HepG2 (cell line): ENCODE results near the gene PTPN18. TPM values are rescaled to one million over a fixed set of nuclear protein-coding genes. Genes with fewer than 3 reads are reported as not detected.

ENCODE experiments used
- CHCHD3 ChIP-seq: sonication (generic); formaldehyde crosslinking; IDR thresholded peaks from 2 replicates; pipeline ENCODE4 v1.8.0; 2022; ENCODE audit warnings: mild to moderate bottlenecking, missing genetic modification reagents, moderate library complexity
- CREM ChIP-seq, 2 experiments: sonication (generic) in 1 of 2; formaldehyde crosslinking in 1 of 2; IDR thresholded peaks; 2 replicates each; pipeline versions ENCODE4 v1.4.0 to v1.6.1; 2016 to 2020; ENCODE audit warnings: antibody characterized with exemption in 1 of 2, mild to moderate bottlenecking in 1 of 2, missing genetic modification reagents in 1 of 2
- FOXM1 ChIP-seq: sonication (generic); formaldehyde crosslinking; IDR thresholded peaks from 2 replicates; pipeline ENCODE4 v1.5.0; 2020; ENCODE audit warnings: missing genetic modification reagents
- GATAD1 ChIP-seq: IDR thresholded peaks from 2 replicates; pipeline ENCODE4 v1.6.1; 2016; ENCODE audit warnings: missing genetic modification reagents, missing compliant biosample characterization
- KLF13 ChIP-seq: sonication (generic); formaldehyde crosslinking; IDR thresholded peaks from 2 replicates; pipeline ENCODE4 v1.4.0; 2020; ENCODE audit warnings: mild to moderate bottlenecking, missing genetic modification reagents
- NR2F2 ChIP-seq: IDR thresholded peaks from 2 replicates; pipeline ENCODE4 v1.6.1; 2012; ENCODE audit warnings: low read depth, inconsistent platforms, borderline replicate concordance
- PAF1 ChIP-seq: IDR thresholded peaks from 2 replicates; pipeline ENCODE4 v1.6.1; 2016; ENCODE audit warnings: missing genetic modification reagents, missing compliant biosample characterization
- PRMT3 ChIP-seq: sonication (generic); formaldehyde crosslinking; IDR thresholded peaks from 2 replicates; pipeline ENCODE4 v1.8.1; 2022; ENCODE audit warnings: low read depth, mild to moderate bottlenecking, moderate library complexity, missing genetic modification reagents, borderline replicate concordance
- RFX5 ChIP-seq: IDR thresholded peaks from 2 replicates; pipeline ENCODE4 v1.6.1; 2011; ENCODE audit warnings: low read depth, low read length, improper control_type of control experiment
- SMAD9 ChIP-seq: sonication (generic); formaldehyde crosslinking; IDR thresholded peaks from 2 replicates; pipeline ENCODE4 v1.5.1; 2020; ENCODE audit warnings: mild to moderate bottlenecking, missing genetic modification reagents
- SRF ChIP-seq: IDR thresholded peaks from 2 replicates; pipeline ENCODE4 v1.6.1; 2011; ENCODE audit warnings: mild to moderate bottlenecking, low read depth, low read length, moderate library complexity
- SRSF9 ChIP-seq: fragments of 200-400 bp; formaldehyde crosslinking; IDR thresholded peaks from 2 replicates; pipeline ENCODE4 v1.6.1; 2018; ENCODE audit warnings: borderline replicate concordance, mild to moderate bottlenecking, low read depth, low read length; ENCODE audit not compliant: insufficient read depth, poor library complexity, severe bottlenecking
- TFAP4 ChIP-seq: sonication (generic); IDR thresholded peaks from 2 replicates; pipeline ENCODE4 v1.6.1; 2016; ENCODE audit warnings: low read depth, borderline replicate concordance
- ZNF296 ChIP-seq: sonication (generic); formaldehyde crosslinking; conservative IDR thresholded peaks from 2 replicates; pipeline ENCODE4 v1.5.0; 2020; ENCODE audit warnings: mild to moderate bottlenecking, missing genetic modification reagents
- polyA plus RNA-seq, 8 experiments: library from polyadenylated mRNA; depleted of rRNA in 3 of 8; stranded (reverse) in 7 of 8; unstranded in 1 of 8; fragments of >200 nt; fragmentation: Illumina TruSeq in 4 of 8; extraction: Trizol in 4 of 8; gene quantifications; 2 replicates each; pipeline versions ENCODE4 v1.2.1 to v1.2.3, GENCODE V29; 2011 to 2016; ENCODE audit warnings: low read depth in 4 of 8, missing spikeins in 1 of 8, mixed read lengths in 1 of 8; ENCODE audit not compliant: insufficient read depth in 1 of 8
- total RNA-seq, 5 experiments: library from RNA; depleted of rRNA; stranded (reverse); fragments of >200 nt; fragmentation: Illumina TruSeq; extraction: Trizol; gene quantifications; 2 replicates each; pipeline ENCODE4 v1.2.3, GENCODE V29; 2016; ENCODE audit warnings: low read depth in 1 of 5
- TF ChIP-seq, protein P1 (sequence below): sonication (generic); formaldehyde crosslinking; IDR thresholded peaks from 2 replicates; pipeline ENCODE4 v1.4.0; 2020; ENCODE audit warnings: mild to moderate bottlenecking, missing genetic modification reagents, borderline replicate concordance
- TF ChIP-seq, protein P2 (sequence below): sonication (generic); formaldehyde crosslinking; IDR thresholded peaks from 2 replicates; pipeline ENCODE4 v1.4.0; 2020; ENCODE audit warnings: mild to moderate bottlenecking, missing genetic modification reagents

Gene PTPN18
- total and polyA plus RNA-seq, 2 of the 13 experiments (the other 11 are each of a cell fraction or from before 2014, with no cell fraction given), result 14.8 to 39.6 TPM

DNA sequence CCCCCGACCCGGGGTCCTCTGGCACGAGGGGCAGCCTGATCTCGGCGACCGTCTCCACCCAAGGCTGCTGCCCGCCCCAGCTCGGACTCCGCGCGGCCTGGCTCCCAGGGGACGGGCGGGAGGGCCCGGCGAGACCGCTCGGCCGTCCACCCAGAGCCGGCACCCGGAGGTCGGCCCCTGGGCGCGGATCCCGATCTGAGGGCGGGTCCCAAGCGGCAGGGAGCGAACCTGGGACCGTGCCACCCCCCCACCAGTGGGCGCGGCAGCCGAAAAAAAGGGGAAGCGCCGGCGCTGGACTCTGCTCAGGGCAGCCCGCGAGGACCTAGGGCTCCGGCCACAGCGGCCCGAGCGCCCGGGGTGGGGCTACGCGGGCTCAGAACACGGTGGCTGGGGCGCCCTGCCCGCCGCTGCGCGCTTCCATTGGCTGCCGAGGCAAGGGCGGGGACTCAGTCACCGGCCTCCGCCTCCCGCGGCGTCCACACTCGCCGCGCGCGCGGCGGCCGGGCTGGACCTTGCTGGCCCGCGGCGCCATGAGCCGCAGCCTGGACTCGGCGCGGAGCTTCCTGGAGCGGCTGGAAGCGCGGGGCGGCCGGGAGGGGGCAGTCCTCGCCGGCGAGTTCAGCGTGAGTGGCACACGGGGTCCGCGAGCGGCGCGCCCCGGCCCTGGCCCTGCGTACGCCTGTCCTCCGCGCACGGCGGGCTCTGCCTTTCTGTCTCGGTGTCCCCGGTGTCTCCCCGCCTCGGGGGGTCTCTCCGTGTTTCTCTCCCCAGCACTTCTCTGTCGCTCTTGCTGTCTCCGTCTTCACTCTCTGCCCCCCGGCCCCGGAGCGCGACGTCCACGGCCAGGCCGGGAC is at the start of gene PTPN18 (continued):
- TF ChIP-seq CREM (IDR thresholded peaks at IDR 0.05) (no peak), CREM (CRISPR knock-in tag; IDR thresholded peaks at IDR 0.05) (no peak), CHCHD3 (CRISPR knock-in tag) (0 out of 2 replicates have a peak, but pooled peaks have one; percentile 70), GATAD1 (CRISPR knock-in tag) (peak; percentile 47; the same call in 1 of the 2 replicates), RFX5 (no peak), SRSF9 (no peak), NR2F2 (peak; percentile 51; the same call in 1 of the 2 replicates), TFAP4 (no peak; the same call in 1 of the 2 replicates), ZNF296 (no peak), SRF (no peak), SMAD9 (CRISPR knock-in tag) (0 out of 2 replicates have a peak, but pooled peaks have one; percentile 68), PAF1 (CRISPR knock-in tag) (no peak), FOXM1 (CRISPR knock-in tag) (no peak; the same call in 1 of the 2 replicates), PRMT3 (peak; percentile 62; the same call in 1 of the 2 replicates), KLF13 (peak; percentile 39; the same call in 1 of the 2 replicates)
- TF ChIP-seq, protein P1, sequence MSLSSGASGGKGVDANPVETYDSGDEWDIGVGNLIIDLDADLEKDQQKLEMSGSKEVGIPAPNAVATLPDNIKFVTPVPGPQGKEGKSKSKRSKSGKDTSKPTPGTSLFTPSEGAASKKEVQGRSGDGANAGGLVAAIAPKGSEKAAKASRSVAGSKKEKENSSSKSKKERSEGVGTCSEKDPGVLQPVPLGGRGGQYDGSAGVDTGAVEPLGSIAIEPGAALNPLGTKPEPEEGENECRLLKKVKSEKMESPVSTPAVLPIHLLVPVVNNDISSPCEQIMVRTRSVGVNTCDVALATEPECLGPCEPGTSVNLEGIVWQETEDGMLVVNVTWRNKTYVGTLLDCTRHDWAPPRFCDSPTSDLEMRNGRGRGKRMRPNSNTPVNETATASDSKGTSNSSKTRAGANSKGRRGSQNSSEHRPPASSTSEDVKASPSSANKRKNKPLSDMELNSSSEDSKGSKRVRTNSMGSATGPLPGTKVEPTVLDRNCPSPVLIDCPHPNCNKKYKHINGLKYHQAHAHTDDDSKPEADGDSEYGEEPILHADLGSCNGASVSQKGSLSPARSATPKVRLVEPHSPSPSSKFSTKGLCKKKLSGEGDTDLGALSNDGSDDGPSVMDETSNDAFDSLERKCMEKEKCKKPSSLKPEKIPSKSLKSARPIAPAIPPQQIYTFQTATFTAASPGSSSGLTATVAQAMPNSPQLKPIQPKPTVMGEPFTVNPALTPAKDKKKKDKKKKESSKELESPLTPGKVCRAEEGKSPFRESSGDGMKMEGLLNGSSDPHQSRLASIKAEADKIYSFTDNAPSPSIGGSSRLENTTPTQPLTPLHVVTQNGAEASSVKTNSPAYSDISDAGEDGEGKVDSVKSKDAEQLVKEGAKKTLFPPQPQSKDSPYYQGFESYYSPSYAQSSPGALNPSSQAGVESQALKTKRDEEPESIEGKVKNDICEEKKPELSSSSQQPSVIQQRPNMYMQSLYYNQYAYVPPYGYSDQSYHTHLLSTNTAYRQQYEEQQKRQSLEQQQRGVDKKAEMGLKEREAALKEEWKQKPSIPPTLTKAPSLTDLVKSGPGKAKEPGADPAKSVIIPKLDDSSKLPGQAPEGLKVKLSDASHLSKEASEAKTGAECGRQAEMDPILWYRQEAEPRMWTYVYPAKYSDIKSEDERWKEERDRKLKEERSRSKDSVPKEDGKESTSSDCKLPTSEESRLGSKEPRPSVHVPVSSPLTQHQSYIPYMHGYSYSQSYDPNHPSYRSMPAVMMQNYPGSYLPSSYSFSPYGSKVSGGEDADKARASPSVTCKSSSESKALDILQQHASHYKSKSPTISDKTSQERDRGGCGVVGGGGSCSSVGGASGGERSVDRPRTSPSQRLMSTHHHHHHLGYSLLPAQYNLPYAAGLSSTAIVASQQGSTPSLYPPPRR (CRISPR knock-in tag), result peak; percentile 11; the same call in 1 of the 2 replicates
- TF ChIP-seq, protein P2, sequence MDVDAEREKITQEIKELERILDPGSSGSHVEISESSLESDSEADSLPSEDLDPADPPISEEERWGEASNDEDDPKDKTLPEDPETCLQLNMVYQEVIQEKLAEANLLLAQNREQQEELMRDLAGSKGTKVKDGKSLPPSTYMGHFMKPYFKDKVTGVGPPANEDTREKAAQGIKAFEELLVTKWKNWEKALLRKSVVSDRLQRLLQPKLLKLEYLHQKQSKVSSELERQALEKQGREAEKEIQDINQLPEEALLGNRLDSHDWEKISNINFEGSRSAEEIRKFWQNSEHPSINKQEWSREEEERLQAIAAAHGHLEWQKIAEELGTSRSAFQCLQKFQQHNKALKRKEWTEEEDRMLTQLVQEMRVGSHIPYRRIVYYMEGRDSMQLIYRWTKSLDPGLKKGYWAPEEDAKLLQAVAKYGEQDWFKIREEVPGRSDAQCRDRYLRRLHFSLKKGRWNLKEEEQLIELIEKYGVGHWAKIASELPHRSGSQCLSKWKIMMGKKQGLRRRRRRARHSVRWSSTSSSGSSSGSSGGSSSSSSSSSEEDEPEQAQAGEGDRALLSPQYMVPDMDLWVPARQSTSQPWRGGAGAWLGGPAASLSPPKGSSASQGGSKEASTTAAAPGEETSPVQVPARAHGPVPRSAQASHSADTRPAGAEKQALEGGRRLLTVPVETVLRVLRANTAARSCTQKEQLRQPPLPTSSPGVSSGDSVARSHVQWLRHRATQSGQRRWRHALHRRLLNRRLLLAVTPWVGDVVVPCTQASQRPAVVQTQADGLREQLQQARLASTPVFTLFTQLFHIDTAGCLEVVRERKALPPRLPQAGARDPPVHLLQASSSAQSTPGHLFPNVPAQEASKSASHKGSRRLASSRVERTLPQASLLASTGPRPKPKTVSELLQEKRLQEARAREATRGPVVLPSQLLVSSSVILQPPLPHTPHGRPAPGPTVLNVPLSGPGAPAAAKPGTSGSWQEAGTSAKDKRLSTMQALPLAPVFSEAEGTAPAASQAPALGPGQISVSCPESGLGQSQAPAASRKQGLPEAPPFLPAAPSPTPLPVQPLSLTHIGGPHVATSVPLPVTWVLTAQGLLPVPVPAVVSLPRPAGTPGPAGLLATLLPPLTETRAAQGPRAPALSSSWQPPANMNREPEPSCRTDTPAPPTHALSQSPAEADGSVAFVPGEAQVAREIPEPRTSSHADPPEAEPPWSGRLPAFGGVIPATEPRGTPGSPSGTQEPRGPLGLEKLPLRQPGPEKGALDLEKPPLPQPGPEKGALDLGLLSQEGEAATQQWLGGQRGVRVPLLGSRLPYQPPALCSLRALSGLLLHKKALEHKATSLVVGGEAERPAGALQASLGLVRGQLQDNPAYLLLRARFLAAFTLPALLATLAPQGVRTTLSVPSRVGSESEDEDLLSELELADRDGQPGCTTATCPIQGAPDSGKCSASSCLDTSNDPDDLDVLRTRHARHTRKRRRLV (CRISPR knock-in tag), result no peak
